GM19455 (cell line): ENCODE measurements around the gene COL11A2.
"Not testable (repeated sequence)": the region's sequence is repeated elsewhere in the genome, so short reads cannot be mapped to it uniquely, and the experiment has no call there.

Experiments used
- ATAC-seq: cut with Tn5 transposase; IDR thresholded peaks from one replicate; pipeline ENCODE4 v1.9.1; 2021; ENCODE audit not compliant: unreplicated experiment

Gene COL11A2

DNA sequence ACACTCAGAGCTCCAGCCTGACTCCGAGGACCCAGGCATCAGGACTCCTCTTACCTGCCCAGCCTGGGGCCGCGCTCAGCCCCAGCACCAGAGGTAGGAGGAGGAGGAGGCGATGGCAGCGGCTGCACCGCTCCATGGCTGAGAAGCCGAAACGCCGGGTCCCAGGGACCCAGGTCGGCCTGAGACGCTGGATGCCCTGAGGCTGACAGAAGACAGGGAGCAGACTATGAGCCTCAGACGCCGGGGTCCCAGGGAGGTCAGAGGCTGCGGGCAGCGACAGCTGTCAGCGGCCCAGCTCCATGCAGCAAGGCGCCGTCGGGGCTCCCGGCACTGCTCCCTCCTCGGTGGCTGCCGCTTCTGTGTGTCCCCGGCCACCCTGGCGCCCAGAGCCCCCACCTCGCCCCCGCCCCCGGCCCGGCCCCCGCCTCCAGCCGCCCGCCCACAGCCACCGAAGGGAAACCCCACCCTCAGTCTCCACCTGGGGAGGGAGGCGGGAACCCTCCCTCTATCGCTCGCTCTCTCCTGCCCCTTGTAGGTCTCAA is at the start of gene COL11A2:
TSS of gene COL11A2 (minus strand) at position 363 of the 542 bp plus-strand sequence. CDS start at position 136, 227 bp downstream.
- no peak for ATAC-seq

DNA sequence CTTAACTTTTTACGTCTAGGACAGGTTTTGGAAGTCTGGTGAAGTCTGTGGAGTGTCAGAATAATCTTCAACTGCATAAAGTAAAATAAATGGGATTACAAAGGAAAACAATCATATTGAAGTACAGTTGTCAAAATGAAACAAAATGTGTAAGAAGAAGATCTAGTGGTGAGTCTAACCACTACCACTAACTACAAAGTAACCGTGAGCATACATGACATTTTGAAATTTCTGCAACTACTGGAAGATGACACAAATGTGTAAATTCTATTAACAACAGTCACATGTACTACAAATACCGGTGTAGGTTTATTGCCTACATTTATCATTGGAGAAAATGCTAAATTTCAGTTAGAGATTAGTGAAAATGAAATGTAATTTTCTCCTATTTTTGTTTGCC is 49.7 kb upstream of the COL11A2 start:
- ATAC-seq: no peak

DNA sequence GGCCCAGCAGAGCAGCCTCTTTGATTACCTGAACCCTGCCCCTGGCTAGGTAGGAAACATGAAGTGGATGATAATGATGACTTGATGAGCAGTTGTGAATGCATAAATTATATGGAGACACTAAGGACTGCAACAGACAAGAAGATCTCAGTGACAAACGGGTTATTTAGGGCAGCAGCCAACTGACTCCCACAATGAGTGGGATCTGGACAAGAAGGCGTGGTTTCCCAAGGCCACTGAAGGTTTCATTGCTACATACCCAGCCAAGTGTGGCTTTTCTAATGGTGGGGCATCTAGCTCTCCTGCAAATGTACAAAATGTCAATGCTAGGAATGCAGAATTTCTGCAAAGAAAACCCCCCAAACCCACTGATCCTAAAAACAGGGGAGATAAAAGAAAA is 45.5 kb upstream of the COL11A2 start:
- no peak for ATAC-seq

DNA sequence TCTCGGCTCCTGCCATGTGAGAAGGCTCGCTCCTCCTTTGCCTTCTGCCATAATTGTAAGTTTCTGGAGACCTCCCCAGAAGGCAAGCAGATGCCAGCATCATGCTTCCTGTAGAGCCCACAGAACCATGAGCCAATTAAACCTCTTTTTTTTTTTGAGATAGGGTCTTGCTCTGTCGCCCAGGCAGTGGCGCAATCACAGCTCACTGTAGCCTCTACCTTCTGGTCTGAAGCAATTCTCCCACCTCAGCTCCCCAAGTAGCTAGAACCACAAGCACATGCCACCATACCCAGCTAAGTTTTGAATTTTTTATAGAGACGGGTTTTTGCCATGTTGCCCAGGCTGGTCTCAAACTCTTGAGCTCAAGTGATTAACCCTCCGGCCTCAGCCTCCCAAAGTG is 44.6 kb upstream of the COL11A2 start:
- ATAC-seq: no peak

GRCh38 chr6:33236328-33236727 is 44.1 kb upstream of the COL11A2 start:
- no peak for ATAC-seq

DNA sequence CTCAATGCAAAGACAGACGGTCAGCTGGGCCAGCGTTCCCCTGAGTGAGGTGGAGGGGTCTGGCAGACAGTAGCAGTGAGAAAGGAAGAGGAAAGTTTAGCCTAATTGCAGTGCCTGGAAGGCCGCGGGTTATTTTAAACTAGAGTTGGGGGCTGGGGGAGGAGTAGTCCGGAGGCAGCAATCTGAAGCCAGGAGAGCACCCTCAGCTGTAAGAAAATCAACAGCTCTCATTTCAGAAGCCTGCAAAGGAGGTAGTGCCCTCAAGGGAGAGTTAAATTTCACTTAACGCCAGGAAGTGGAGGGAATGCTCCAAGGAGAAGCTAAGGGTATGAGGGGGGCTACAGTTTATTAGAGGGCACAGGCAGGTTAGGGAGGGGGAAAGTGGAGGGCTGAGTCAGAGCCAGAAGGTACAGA is 43.0 kb upstream of the COL11A2 start:
- no peak for ATAC-seq

GRCh38 chr6:33226503-33227120 is 34.3 kb upstream of the COL11A2 start:
- not testable (repeated sequence) for ATAC-seq

DNA sequence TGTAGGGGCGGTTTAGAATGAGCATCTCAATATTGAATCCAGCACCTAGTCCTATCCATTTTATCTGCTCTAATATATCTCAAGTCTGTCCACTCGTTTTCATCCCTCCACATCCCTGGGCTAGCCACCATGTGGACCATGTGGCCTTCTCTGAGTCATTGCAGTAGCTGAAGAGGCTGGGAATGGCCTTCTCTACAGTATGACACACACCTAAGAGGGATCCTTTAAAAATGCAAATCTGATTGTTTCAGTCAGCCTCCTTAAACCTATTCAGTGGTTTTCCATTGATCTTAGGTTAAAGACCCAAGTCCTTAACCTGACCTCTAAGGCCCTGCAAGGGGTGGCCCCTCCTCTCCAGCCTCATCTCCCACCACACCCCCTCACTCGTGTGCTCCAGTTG is 25.4 kb upstream of the COL11A2 start:
- no peak for ATAC-seq

DNA sequence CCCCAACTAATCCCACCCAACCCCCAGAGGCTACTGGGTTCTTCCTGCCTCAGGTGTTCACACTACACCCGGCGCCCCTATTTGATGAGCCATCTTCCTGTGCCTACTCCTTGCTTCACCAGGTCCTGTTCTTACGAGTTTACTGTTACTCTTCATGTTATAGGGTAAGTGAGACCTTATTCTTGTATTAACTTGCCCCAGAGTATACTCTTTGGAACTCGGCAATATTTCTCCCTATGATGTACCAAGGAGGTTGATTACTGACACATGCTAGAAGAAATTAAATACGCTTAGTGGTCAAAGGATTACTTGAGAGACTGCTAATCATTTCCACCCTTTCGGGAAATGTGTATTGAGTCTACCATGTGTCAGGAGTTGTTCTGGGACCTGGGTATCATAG is 25.0 kb upstream of the COL11A2 start:
- ATAC-seq: no peak

DNA sequence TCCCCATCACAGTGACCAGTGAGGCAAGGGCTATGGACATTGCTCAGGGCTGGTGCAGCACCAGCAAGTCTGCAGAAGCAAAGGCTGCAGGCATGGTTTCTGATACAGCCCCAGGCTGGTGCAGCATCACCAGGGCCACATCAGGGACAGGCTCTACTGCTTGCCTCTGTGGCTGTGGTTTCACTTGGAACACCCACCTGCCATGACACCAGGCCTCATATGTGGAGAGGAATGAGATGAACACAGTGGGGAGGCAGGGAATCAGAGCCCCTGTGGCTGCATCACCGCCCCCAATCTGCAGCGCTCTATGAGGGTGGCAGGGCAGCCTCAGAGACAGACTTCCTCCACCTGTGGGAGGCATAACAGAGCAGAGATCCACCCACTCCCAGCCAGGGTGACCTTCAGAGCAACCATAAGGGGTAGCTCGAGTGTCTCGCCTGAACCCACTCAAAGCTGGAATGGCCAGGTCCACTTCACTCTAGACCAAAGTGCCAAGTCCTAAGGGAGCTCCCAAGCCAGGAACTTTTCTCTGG is 23.9 kb upstream of the COL11A2 start:
- no peak for ATAC-seq

DNA sequence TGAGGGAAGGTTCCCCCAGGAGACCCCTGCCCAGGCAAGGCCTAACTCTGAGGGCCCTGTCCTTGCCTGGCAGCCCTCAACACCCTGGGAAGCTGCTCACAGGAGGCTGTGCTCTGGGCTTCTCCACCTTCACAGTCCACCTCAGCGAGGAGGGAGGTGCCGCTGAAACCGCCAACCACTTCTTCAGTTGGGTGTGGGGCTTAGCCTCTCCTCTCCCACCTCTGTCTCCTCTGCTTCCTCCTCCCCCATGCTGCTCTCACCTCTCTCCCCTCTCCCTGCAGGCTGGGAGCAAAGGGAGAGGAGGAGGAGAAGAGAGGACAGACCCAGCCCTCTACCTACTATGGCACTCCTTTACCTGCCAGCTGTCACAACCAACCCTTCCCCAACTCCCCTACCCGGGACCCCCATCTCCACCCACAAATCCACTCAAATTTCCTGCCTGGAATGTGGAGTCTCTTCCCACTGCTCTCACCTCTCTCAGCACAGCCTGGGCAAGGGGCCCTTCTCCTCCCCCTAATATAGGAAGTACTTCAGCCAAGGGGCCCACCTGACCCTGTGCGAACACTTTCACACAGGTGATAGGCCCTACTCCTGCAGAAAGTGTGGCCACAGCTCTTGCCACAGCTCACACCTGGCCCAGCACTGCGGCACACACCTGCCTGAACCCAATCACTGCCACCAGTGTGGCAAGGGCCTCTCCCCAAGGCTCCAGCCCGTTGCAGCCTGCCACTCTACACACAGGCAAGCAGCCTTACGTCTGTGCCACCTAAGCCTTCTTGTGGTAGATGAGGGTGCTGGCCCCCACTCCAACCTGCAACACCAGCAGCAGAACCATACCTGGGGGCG is 23.2 kb upstream of the COL11A2 start:
- ATAC-seq: no peak

- ATAC-seq: no peak
These were observed 21.7 kb upstream of the COL11A2 start for GRCh38 chr6:33213989-33214335.

GRCh38 chr6:33213166-33213988 is 21.1 kb upstream of the COL11A2 start:
- ATAC-seq: no peak

DNA sequence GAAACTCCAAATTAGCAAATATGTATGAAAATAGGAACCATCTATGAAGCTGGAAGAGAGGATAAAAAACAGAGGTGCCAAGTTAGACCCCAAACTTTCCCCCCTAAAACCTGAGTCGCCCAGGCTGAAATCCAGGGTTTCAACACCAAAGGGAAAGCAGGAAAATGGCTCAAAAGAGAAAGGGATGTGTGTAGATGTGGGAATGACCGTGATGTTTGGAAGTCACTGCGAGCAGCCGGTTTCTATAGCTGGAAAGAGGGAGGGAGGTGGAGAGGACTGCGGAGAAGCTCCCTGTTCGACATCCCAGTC is 20.5 kb upstream of the COL11A2 start:
- no peak for ATAC-seq

- ATAC-seq: no peak
These were observed 19.6 kb upstream of the COL11A2 start for GRCh38 chr6:33211666-33212422.

DNA sequence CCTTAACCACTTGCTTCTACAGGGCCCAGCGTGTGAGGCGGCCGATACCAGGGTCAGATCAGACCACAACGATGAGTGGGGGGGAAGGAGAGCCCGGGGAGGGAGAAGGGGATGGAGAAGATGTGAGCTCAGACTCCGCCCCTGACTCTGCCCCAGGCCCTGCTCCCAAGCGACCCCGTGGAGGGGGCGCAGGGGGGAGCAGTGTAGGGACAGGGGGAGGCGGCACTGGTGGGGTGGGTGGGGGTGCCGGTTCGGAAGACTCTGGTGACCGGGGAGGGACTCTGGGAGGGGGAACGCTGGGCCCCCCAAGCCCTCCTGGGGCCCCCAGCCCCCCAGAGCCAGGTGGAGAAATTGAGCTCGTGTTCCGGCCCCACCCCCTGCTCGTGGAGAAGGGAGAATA is 18.9 kb upstream of the COL11A2 start:
- ATAC-seq: no peak

DNA sequence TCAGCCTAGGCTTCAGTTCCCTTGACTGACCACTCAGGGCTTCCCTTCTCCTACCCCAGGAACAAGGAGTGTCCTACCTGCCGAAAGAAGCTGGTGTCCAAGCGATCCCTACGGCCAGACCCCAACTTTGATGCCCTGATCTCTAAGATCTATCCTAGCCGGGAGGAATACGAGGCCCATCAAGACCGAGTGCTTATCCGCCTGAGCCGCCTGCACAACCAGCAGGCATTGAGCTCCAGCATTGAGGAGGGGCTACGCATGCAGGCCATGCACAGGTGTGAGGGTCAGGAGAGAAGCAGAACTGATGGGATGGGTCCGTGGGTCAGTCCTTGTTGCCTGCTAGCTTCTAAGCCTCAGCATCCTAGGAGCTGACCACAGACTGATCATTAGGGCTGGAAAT is 17.6 kb upstream of the COL11A2 start:
- no peak for ATAC-seq

DNA sequence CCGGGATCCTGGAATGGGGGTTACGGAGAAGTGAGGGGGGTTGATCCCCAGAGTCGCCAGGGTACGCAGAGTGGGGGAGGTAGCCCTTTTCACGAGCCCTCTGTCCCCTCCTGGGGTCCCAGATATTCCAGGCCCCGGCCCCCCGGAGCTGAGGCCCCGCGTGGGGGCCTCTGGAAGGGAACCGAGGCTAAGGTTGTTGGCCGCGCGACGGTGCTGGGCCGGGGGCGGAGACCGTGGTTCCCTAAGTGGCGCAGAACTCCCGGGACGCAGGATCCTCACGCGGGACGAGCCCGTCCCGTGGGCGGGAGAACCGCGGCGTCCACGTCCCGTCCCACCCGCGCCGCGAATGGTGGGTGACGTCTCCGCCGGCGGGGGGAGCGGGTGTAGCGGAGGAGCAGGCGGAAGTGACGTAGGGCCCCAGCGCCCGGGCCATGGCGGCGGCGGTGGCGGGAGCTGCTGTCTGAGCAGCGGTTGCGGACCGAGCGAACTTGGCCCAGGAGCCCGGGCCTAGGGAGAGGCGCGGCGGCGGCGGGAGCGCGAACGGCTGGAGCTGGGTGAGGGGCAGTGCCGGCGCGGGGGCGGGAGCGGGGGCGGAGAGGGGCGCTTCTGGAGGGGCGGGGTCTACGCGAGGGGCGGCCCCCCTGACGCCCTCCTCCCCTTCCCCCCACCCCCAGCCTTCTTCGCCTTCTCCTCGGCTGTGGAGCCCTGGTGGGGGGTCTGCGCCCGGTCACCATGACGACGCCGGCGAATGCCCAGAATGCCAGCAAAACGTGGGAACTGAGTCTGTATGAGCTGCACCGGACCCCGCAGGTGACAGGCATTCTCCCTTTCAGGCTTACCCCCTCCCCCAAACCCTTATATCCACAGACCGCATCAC is 16.1 kb upstream of the COL11A2 start, which contains the start of gene RING1:
TSS of gene RING1 (plus strand) at position 410 of the 877 bp plus-strand sequence. CDS start at position 733, 323 bp downstream.
- no peak for ATAC-seq

DNA sequence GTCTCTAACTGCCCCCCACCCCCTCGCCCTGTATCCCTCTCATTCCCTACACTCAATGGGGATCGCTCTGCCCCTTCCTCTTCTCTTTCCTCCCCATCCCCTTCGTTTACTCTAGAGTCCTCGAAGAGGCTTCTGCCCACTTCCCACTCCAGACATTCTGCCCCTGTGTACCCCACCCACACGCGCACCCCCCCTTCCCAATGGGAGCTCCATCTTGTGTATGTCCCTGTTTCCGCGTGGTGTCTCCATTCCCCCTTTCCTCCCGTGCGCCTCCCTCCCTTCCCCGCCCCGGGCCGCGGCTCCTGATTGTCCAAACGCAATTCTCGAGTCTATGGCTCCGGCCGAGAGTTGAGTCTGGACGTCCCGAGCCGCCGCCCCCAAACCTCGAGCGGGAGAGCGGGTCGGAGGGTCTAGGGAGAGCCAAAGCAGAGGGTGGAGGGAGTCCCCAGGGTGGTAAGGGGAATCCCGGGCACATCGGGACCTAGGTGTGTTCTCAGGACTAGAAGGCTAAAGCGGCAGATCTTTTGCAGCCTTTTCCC is 15.4 kb upstream of the COL11A2 start:
- no peak for ATAC-seq
